ENCODE measurements around the gene GALNT14.
A peak's percentile ranks its signal among the peaks of the same experiment; 100 is the strongest.
"Not testable (repeated sequence)": the region's sequence is repeated elsewhere in the genome, so short reads cannot be mapped to it uniquely, and the experiment has no call there.

The GALNT14 gene, protein sequence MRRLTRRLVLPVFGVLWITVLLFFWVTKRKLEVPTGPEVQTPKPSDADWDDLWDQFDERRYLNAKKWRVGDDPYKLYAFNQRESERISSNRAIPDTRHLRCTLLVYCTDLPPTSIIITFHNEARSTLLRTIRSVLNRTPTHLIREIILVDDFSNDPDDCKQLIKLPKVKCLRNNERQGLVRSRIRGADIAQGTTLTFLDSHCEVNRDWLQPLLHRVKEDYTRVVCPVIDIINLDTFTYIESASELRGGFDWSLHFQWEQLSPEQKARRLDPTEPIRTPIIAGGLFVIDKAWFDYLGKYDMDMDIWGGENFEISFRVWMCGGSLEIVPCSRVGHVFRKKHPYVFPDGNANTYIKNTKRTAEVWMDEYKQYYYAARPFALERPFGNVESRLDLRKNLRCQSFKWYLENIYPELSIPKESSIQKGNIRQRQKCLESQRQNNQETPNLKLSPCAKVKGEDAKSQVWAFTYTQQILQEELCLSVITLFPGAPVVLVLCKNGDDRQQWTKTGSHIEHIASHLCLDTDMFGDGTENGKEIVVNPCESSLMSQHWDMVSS

DNA sequence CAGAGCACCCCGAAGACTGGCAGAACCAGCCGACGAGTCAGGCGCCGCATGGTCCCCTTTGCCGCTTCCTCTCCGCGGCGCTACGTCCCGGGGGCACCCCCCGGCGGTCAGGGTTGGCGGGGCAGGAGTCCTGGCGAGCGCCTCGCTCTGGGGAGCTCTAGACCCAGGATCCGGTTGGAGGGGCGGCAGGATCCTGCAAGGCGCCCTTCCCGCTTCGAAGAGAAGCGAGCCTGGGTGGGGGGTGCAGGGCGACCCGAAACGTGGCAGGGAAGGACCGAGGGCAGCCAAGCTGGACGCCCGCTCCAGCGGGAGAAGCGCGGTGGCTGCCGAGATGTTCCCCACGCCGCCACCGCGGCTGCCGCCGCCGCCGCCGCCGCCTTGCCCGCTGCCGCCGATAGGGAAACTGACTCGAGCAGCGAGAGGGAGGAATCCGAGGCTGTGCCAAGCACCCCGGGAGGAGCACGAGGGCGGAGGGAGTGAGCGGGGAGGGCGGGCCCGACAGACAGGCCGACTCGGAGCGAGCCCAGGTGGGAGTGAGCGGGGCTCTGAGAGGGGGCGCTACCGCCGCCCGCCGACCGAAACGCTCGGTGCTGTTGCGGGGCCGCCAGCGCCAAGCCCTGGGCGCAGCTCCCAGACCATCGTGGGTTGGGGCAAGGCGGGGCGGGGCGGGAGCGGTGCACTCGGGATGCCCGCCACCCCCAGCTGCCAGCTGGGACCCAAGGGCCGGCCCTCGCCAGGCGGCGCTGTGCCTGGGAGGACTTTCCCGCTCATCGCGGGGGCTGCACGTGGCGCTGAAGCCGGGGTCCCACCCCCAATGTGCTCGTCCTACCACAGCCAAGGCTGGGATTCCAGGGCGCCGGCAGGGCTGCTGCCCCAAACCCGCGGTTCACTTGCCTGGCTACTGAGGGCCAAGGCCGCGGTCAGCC lies at the start of gene GALNT14:
Gene GALNT14, minus strand, starts transcription at position 404 of the 926 bp plus-strand sequence. Its CDS starts 354 bp downstream, at position 50.
- Histone ChIP-seq H3K4me3 (peak within 1 kb of the TSS; percentile 27), H3K27me3 (ENCODE audit: low read depth) (peaks cover 42% of the 10 kb centered on the region), H3K9me3 (no peaks in the 10 kb centered on the region), H3K4me1 (no peaks in the 10 kb centered on the region), H3K36me3 (replicated peaks) (no peaks in the 10 kb centered on the region)
- DNase-seq (ENCODE audit: low spot score in 2 of 2) = peak in 1 of 2 experiments; percentile 64
- in situ Hi-C loops (cut with MboI; ENCODE audit: low sequenced_read_pairs) = no loop called here

DNA sequence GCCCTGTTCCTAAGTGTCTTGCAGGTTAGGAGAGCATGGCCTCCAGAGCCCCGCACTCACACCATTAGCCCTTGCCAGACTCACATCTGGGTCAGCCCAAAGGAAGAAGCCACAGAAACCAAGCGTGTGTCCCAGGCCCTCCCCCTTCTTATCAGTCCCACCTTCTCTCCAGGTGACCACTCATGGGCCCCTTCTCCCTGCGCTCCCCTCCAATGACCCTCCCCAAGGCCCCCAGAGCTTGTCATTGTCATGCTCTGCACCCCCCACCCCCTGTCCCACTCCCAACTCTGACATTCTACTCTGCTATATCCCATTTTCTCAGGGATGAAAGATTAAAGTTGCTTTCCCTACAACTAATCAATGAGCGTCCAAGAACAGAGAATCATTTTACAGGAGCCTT lies 48.9 kb upstream of the GALNT14 start:
- H3K4me1 ChIP-seq = no peaks in the 10 kb centered on the region
- no peak for DNase-seq (ENCODE audit: low spot score in 2 of 2)
- H3K36me3 ChIP-seq (replicated peaks) = no peaks in the 10 kb centered on the region
- H3K4me3 ChIP-seq = no peak overlapping the region
- in situ Hi-C loops (cut with MboI; ENCODE audit: low sequenced_read_pairs) = no loop called here
- peaks cover 3% of the 10 kb centered on the region; the same call in 1 of the 2 replicates for H3K27me3 ChIP-seq (ENCODE audit: low read depth)
- H3K9me3 ChIP-seq = no peaks in the 10 kb centered on the region

DNA sequence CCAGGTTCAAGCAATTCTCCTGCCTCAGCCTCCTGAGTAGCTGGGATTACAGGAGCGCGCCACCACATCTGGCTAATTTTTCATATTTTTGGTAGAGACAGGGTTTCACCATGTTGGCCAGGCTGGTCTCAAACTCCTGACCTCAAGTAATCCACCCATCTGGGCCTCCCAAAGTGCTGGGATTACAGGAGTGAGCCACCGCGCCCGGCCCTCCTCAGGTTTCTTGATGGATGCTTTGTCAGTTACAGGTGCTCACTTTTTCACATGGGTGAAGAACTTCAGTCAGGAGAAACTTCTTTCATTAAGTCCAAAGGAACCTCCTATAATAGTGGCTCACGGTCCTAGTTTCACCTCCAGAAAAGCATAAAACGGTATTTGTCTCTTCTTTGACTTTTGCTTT lies 45.7 kb upstream of the GALNT14 start:
- H3K9me3 ChIP-seq; H3K27me3 ChIP-seq (ENCODE audit: low read depth); H3K36me3 ChIP-seq (replicated peaks); H3K4me3 ChIP-seq; in situ Hi-C loops (cut with MboI; ENCODE audit: low sequenced_read_pairs); DNase-seq (ENCODE audit: low spot score in 2 of 2); H3K4me1 ChIP-seq: not testable (repeated sequence)

DNA sequence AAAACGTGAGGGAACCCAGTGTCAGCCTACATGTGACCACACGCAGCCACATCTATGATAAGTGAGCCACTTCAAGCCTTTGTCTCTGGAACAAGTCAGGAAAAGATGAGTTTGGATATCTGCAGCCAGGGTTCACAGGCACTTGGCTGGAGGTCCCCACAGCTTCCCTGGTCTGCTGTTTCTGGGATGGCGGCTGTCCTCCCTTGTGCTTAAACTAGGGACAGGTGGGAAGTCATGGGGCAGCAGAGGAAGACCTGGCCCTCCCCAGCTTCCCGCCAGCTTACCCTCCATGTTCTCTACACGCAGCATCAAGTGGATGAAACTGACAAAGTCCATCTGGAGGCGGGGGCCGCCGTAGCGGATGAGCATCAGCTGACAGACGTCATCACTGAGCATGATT lies 38.5 kb upstream of the GALNT14 start:
- in situ Hi-C loops (cut with MboI; ENCODE audit: low sequenced_read_pairs) = no loop called here
- no peaks in the 10 kb centered on the region for H3K27me3 ChIP-seq (ENCODE audit: low read depth)
- no peak overlapping the region for H3K4me3 ChIP-seq
- H3K36me3 ChIP-seq (replicated peaks) = no peaks in the 10 kb centered on the region
- no peaks in the 10 kb centered on the region for H3K9me3 ChIP-seq
- H3K4me1 ChIP-seq = no peaks in the 10 kb centered on the region
- DNase-seq (ENCODE audit: low spot score in 2 of 2) = no peak

DNA sequence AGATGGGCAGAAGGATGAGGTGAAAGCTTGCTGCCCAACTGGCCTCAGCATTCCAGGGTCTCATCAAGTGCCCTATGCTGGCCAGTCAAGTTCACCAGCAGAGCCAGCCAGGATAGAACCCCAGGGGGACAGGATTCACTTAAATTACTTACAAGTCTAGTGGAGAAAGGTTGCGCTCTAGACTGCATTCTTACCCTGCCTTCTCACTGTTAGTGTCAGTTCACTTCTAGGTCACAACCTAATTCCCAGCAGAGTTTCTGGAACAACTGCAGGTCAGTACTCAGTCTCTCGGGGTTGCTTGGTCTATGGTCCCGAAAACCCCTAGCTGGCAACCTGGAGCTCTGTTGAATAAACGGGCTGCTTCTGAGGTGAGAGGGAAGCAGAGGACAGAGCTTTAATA lies 32.9 kb upstream of the GALNT14 start:
- Histone ChIP-seq H3K36me3 (replicated peaks) (no peaks in the 10 kb centered on the region), H3K4me3 (no peak overlapping the region), H3K4me1 (no peaks in the 10 kb centered on the region), H3K27me3 (ENCODE audit: low read depth) (no peaks in the 10 kb centered on the region), H3K9me3 (no peaks in the 10 kb centered on the region)
- in situ Hi-C loops (cut with MboI; ENCODE audit: low sequenced_read_pairs) = loop anchor here (5.0 to 25.0 kb wide), 2 partner anchors 454 to 1009 kb away; no protein-coding TSS in a partner anchor
- no peak for DNase-seq (ENCODE audit: low spot score in 2 of 2)

DNA sequence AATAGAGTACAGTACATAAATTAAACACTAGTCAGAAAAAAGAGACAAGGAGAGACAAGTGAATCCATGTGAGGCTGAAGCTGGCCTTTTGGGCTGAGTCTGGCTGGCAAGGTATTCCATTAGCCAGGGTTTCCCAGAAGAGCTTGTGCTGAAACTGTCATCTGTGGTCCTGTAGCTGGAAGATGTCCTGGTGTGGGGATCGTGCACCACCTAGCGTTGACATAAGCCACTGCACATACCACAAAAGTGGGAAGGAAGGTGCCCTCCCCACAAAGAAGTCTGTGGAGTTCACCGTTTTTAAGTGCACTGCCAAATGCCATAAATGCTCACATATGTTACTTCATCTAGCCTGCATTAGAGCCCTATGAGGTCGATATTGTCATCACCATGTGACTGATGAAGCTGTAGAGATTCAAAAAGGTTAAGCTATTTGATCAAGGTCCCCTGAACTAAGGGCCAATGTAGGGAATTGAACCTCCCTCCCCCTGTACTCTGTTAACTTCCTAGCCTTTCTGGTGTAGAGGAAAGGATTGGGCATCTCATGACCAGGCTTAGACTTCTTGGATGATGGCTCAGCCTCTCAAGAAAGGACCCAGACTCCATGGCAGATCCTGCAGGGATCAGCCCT lies 31.9 kb upstream of the GALNT14 start:
- in situ Hi-C loops (cut with MboI; ENCODE audit: low sequenced_read_pairs) = loop anchor here (5.0 to 25.0 kb wide), 2 partner anchors 453 to 1008 kb away; no protein-coding TSS in a partner anchor
- H3K27me3 ChIP-seq (ENCODE audit: low read depth) = no peaks in the 10 kb centered on the region
- peak; percentile 28 to 66 for DNase-seq (ENCODE audit: low spot score in 2 of 2)
- no peaks in the 10 kb centered on the region for H3K9me3 ChIP-seq
- H3K4me3 ChIP-seq = no peak overlapping the region
- no peaks in the 10 kb centered on the region for H3K36me3 ChIP-seq (replicated peaks)
- H3K4me1 ChIP-seq = no peaks in the 10 kb centered on the region

DNA sequence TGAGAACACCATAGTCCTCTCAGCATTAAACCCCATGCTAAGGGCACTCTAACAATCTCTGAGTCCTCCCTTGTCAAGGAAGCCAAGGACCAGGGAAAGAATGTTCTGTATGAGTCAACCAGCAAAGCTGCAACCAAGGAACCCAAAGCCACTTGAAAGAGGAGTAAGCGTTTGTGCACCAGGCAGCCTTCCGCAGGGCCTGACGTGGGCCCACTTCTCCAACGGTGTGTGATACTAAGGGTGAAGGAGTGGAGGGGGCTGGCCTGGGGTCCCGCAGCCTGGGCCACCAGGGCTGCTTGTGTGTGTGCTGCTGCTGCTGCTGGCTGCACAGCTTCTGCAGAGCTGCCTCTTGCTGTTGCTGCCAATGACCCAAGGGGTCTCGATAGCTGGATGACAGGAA lies 30.1 kb upstream of the GALNT14 start:
- Histone ChIP-seq H3K4me1 (no peaks in the 10 kb centered on the region), H3K27me3 (ENCODE audit: low read depth) (no peaks in the 10 kb centered on the region), H3K4me3 (no peak overlapping the region), H3K9me3 (no peaks in the 10 kb centered on the region), H3K36me3 (replicated peaks) (no peaks in the 10 kb centered on the region)
- in situ Hi-C loops (cut with MboI; ENCODE audit: low sequenced_read_pairs) = loop anchor here (25.0 kb wide), 1 partner anchor 1006 kb away; no protein-coding TSS in a partner anchor
- no peak for DNase-seq (ENCODE audit: low spot score in 2 of 2)

DNA sequence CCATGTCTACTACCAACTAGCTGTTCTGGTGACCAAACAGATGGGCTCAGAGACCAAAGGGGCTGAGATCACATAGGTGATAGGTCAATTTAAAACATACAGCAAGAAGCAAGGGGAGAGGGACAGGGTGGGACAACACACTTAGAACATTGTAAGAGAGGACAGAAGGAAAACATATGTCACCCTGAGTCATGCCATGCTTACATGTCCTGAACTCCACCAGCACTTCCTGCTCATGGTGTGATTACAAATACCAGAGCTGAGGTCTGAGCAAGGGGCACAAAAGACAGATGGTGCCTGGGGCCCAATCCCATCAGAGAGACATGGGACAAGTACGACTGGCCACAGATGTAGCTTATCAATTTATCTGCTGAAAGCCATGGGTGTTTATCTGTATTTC lies 28.7 kb upstream of the GALNT14 start:
- in situ Hi-C loops (cut with MboI; ENCODE audit: low sequenced_read_pairs) = loop anchor here (25.0 kb wide), 1 partner anchor 1005 kb away; no protein-coding TSS in a partner anchor

DNA sequence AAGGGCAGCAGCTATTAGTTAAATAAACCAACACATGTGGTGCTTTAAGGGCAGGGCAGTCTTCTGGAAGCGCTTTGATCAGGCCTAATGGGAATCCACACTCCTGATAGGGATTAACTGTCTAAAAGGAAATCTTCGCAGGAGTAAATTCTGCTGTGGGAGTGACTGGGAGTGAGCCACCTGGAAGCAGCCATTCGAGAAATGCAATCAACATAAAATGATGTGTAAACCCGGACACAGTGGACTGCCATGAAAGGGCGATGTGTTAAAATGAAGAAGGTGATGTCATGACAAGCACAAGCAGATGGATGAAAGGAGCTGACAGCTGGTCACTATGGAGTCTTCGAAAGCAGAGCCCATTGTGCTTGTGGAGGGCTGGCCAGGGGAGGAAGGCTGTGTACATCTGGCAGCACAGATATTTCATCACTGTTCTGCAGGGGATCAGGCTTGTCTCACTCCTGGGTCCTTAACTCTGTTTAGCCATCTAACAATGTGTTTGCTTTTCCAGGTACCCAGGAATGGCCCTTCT lies 24.8 kb upstream of the GALNT14 start:
- Histone ChIP-seq H3K9me3 (no peaks in the 10 kb centered on the region), H3K36me3 (replicated peaks) (no peaks in the 10 kb centered on the region), H3K4me3 (no peak overlapping the region), H3K4me1 (no peaks in the 10 kb centered on the region), H3K27me3 (ENCODE audit: low read depth) (no peaks in the 10 kb centered on the region)
- in situ Hi-C loops (cut with MboI; ENCODE audit: low sequenced_read_pairs) = loop anchor here (25.0 kb wide), 1 partner anchor 1001 kb away; no protein-coding TSS in a partner anchor
- no peak for DNase-seq (ENCODE audit: low spot score in 2 of 2)

More for the DNA sequence above, 28.7 kb upstream of the GALNT14 start:
- no peaks in the 10 kb centered on the region for H3K36me3 ChIP-seq (replicated peaks)
- no peaks in the 10 kb centered on the region for H3K9me3 ChIP-seq
- H3K4me1 ChIP-seq = no peaks in the 10 kb centered on the region
- no peaks in the 10 kb centered on the region for H3K27me3 ChIP-seq (ENCODE audit: low read depth)
- no peak for DNase-seq (ENCODE audit: low spot score in 2 of 2)
- H3K4me3 ChIP-seq = no peak overlapping the region

DNA sequence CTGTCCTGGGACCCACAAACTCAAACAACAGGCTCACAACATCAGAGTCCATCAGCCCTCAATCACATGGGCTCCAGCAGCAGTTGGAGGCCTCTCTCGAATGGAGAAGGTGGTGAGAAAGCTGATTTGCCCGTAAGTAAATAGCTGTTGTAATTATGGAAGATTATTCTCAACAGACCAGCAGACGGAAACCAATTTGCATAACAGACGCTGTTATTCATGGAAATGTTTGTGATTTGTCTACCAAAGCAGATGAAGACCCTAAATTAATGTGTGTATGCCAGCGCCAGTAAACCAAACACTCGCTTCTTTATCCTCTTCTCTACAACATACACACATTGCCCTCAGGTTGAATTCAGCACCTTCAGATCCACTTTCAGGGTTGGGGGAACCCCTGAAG lies 23.4 kb upstream of the GALNT14 start:
- in situ Hi-C loops (cut with MboI; ENCODE audit: low sequenced_read_pairs) = loop anchor here (25.0 kb wide), 1 partner anchor 999 kb away; no protein-coding TSS in a partner anchor
- DNase-seq (ENCODE audit: low spot score in 2 of 2) = no peak
- no peak overlapping the region for H3K4me3 ChIP-seq
- H3K4me1 ChIP-seq = no peaks in the 10 kb centered on the region
- no peaks in the 10 kb centered on the region for H3K36me3 ChIP-seq (replicated peaks)
- no peaks in the 10 kb centered on the region for H3K9me3 ChIP-seq
- H3K27me3 ChIP-seq (ENCODE audit: low read depth) = no peaks in the 10 kb centered on the region

DNA sequence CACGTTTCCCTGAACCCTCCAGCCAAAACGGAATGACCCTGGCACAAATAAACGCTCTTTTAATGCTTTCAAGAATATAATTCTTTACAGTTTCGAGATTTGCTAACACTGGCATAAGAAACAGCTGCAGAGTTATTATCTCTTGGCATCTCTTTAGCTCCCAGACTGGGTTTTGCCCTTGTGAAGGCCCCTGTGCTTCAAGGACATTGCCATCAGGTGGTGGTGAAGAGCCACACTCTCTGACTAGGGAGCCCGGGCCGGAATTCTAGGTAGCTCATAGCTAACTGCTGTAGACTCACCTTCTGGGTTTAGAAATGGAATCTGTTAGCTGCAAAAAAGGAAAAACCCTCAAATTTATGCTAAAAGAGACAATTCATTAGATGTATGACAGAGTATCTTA lies 13.3 kb upstream of the GALNT14 start:
- Histone ChIP-seq H3K4me1 (no peaks in the 10 kb centered on the region), H3K36me3 (replicated peaks) (no peaks in the 10 kb centered on the region), H3K4me3 (no peak overlapping the region), H3K9me3 (no peaks in the 10 kb centered on the region), H3K27me3 (ENCODE audit: low read depth) (no peaks in the 10 kb centered on the region)
- in situ Hi-C loops (cut with MboI; ENCODE audit: low sequenced_read_pairs) = loop anchor here (25.0 kb wide), 1 partner anchor 989 kb away; no protein-coding TSS in a partner anchor
- no peak for DNase-seq (ENCODE audit: low spot score in 2 of 2)

DNA sequence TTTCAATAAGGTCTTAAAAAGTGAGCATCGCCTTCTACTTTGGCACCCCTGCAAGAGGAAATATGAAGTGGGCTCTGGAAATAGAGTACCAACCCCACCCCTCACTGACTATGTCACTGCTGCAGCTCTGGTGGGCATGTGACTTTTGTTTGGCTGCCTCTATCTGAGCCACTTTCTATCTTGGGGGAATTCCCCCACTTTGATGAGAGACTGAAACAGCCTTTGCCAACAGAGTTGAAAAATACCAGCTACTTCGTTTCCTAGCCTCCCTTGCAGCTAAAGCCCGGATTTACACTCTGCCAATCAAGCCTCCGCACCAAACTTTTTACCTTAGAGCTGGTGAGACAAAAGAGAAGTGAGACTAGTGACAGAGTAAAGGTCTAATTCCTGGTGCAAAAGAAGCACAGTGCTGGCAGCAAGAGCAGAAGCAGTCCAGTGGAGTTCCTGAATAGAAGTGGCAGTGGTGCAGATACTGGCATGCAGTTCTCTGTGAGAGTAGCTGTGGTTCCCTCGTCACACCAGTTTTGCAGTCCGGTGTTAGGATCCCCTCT lies 12.0 kb upstream of the GALNT14 start:
- Histone ChIP-seq H3K9me3 (no peaks in the 10 kb centered on the region), H3K27me3 (ENCODE audit: low read depth) (no peaks in the 10 kb centered on the region), H3K4me1 (no peaks in the 10 kb centered on the region), H3K4me3 (no peak overlapping the region), H3K36me3 (replicated peaks) (no peaks in the 10 kb centered on the region)
- in situ Hi-C loops (cut with MboI; ENCODE audit: low sequenced_read_pairs) = loop anchor here (25.0 kb wide), 1 partner anchor 988 kb away; no protein-coding TSS in a partner anchor
- no peak for DNase-seq (ENCODE audit: low spot score in 2 of 2)

All from HAP-1 (cell line).